ENCODE measurements around the gene ULK4.

The ULK4 gene

DNA sequence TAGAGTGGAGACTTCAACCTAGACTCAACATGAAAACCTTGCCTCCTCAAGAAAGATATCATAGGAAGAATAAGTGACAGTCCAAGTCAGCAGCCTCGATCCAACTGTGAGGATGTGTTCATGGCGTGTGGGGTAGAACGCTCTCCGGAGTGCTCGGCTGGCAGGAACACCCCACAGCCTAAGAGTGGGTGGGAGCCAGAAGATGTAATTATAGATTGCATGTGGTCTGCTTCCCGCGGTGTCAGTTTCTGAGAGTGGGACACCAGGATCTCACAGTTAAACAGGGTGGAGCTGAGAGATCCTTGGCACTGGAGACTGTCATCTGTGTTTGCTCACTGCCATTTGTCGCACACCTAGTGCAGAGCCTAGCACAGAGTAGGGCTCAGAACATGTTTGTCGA lies 604.6 kb downstream of the ULK4 start:
- TF ChIP-seq, protein P1, sequence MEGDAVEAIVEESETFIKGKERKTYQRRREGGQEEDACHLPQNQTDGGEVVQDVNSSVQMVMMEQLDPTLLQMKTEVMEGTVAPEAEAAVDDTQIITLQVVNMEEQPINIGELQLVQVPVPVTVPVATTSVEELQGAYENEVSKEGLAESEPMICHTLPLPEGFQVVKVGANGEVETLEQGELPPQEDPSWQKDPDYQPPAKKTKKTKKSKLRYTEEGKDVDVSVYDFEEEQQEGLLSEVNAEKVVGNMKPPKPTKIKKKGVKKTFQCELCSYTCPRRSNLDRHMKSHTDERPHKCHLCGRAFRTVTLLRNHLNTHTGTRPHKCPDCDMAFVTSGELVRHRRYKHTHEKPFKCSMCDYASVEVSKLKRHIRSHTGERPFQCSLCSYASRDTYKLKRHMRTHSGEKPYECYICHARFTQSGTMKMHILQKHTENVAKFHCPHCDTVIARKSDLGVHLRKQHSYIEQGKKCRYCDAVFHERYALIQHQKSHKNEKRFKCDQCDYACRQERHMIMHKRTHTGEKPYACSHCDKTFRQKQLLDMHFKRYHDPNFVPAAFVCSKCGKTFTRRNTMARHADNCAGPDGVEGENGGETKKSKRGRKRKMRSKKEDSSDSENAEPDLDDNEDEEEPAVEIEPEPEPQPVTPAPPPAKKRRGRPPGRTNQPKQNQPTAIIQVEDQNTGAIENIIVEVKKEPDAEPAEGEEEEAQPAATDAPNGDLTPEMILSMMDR (IDR thresholded peaks at IDR 0.05; ENCODE audit: borderline replicate concordance, insufficient read depth, low read depth, low read length), result no peak
- no peak overlapping the region for H3K4me3 ChIP-seq (ENCODE audit: low read depth, low read length)

DNA sequence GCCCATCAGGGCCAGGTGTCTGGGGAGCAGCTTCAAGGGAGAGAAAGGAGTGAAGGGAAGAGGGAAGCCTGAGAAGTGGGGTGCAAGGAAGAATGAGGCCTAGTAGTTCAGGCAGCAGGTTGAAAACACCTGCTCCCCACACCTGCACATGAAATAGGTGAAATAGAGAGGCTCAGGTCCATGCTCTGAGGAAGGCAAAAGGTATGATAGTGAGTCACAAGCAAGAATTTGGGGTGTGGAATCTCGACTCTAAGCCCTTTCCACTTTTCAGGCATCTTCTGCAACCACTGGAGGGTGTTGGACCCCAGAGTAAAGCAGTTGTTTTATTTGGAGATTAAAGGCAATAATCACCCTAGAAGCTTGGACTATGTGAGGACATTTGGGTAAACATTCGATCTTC lies 605.1 kb downstream of the ULK4 start:
- TF ChIP-seq, protein P1 (IDR thresholded peaks at IDR 0.05; ENCODE audit: borderline replicate concordance, insufficient read depth, low read depth, low read length), result no peak

DNA sequence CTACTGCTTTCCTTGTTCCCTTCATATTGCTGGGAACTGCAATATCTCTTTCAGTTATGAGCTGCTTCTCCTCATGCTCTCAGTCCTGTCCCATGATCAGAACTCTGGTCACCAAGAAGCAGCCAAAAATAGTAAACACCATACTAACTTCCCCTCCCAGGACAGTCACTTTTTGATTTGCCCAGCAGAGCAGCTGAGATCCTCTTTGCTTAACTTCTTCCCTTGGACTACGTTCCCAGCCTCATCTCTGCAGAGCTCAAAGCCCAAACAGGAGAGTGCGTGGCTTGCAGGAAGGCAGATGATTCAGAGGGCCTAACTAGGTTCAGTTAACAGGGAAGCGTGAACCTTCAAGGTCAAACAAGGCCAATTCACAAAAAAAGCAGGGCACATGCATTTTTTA lies 609.4 kb downstream of the ULK4 start:
- H3K4me3 ChIP-seq (ENCODE audit: low read depth, low read length), result no peak overlapping the region
- TF ChIP-seq, protein P1 (IDR thresholded peaks at IDR 0.05; ENCODE audit: borderline replicate concordance, insufficient read depth, low read depth, low read length), result no peak

More for the DNA sequence above, 605.1 kb downstream of the ULK4 start:
- H3K4me3 ChIP-seq (ENCODE audit: low read depth, low read length), result no peak overlapping the region

DNA sequence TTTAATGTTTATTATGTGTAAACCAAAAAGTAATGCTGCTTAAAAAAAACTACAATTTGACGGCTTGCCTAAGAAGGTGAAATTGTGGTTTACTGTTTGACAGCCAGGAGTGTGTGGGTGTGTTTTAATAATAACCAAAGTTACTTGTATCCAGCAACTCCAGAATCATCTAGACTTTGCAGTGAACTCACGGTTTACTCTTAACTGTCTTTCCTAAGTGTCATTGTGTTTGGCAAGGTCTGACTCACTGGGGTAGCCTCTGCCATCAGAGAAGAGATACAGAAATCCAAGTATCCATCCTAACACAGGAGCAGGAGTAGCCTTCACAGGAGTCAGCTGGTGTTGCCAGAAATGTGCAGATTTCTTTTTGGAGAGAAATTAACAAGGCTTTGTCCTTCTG lies 611.5 kb downstream of the ULK4 start:
- TF ChIP-seq, protein P1 (IDR thresholded peaks at IDR 0.05; ENCODE audit: borderline replicate concordance, insufficient read depth, low read depth, low read length), result no peak
- H3K4me3 ChIP-seq (ENCODE audit: low read depth, low read length), result no peak overlapping the region

DNA sequence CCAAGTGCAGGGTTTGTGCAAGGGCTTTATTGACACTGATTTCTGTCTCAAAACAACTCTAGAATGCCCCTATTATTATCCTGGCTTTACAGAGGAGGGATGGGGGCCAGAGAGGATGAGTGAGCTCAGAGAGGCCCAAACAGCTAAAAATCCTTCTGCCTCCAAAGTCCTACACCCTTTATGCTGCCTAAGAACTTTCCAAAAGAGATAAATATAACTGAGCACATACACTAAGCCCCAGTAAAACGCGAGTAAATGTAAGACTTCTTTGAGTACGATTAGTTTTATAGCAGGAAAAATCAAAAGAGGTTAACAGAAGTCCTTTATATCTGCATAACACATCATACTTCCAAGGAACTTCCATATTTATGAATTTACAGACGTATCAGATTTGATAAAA lies 613.5 kb downstream of the ULK4 start:
- TF ChIP-seq, protein P1 (IDR thresholded peaks at IDR 0.05; ENCODE audit: borderline replicate concordance, insufficient read depth, low read depth, low read length), result no peak
- H3K4me3 ChIP-seq (ENCODE audit: low read depth, low read length), result no peak overlapping the region

DNA sequence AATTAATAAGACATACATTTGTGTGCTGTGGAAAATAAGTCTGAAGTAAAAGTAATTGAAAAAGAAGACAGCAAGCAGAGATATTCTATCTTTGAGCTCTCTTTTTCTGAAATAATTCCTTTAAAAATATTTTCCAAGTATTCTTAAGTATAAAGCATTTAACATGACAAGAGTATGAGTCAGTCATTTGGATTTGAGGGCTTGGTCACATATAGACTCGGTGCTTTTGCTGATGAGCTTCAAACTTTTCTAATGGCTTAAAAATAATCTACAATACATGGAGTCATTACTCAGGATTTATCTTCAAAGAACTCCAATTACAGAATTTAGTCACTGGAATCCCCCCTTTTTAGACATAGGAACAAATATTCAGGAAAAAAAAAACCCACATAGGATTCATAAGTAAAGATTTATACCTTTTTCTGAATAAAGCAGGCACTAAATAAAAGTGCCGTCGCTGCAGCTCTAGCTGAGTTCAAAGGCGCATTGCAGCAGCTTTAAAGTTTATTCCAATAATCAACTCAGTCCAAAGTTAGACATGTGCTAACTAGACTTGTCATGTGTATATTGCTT lies 615.1 kb downstream of the ULK4 start:
- no peak overlapping the region for H3K4me3 ChIP-seq (ENCODE audit: low read depth, low read length)
- TF ChIP-seq, protein P1 (IDR thresholded peaks at IDR 0.05; ENCODE audit: borderline replicate concordance, insufficient read depth, low read depth, low read length), result no peak

DNA sequence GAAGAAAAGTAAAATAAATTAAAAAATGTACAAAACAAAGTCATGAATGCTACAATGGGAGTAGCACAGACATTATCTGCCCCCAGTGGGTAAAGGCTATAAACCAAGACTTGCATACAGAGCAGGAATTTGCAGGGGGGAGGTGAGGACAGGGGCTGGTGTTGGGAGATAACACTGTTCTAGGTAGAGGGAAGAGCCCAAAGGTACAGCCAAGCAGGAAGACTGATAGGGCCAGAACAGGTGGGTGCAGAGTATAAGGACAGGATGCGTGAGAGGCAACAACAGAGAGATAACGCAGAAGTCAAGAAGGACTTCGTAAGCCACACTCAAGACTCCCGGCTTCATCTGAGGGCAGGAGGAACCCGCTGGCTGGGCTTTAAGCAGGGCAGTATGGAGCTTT lies 616.1 kb downstream of the ULK4 start:
- no peak overlapping the region for H3K4me3 ChIP-seq (ENCODE audit: low read depth, low read length)
- TF ChIP-seq, protein P1 (IDR thresholded peaks at IDR 0.05; ENCODE audit: borderline replicate concordance, insufficient read depth, low read depth, low read length), result no peak
